GM19043 (cell line): ENCODE data around the gene SLC35E1.
A peak's percentile ranks its signal among the peaks of the same experiment; 100 is the strongest.
"Not testable (repeated sequence)": the region's sequence is repeated elsewhere in the genome, so short reads cannot be mapped to it uniquely, and the experiment has no call there.

ENCODE experiments used
- ATAC-seq: cut with Tn5 transposase; IDR thresholded peaks from one replicate; pipeline ENCODE4 v1.9.1; 2021; ENCODE audit warnings: low read depth; ENCODE audit not compliant: unreplicated experiment

The SLC35E1 gene

DNA sequence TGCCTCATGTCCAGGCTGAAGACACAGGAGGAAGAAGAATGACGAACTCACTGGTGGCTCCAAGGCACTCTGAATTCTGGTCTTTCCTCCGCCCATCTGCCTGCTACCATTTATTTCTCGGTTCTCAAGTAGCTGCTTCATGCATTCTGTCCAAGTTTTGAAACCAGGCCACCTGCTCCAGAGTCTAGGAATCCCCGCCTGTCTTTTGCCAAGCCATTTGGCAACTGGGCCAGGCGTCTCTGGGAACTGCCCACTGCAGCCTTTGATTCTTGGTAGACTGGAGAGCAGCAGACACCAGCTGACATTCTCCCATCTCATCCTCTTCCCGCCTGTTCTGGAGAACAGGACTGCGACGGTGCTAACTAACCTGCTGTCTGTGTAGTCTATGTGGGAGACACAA, 10.8 kb downstream of the SLC35E1 start:
- ATAC-seq, result no peak

GRCh38 chr19:16559780-16560276, 12.4 kb downstream of the SLC35E1 start:
- ATAC-seq, result no peak

DNA sequence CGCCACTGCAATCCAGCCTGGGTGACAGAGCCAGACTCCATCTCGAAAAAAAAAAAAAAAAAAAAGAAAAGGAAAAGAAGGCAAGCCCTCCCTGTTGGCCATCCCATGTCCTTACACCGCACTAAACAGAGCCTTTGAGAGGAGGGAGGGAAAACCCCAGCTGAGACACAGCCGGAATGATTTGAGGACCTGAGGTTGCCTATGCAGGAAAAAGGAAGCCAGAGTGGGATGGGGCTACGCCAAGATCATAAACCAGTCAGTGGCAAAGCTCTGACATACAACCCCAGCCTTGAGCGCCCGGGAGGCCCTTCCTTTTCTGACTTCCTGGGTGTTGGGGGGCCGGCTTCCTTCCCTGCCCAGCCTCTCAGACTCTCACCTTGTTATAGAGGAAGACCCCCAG, 17.4 kb downstream of the SLC35E1 start:
- no peak for ATAC-seq

DNA sequence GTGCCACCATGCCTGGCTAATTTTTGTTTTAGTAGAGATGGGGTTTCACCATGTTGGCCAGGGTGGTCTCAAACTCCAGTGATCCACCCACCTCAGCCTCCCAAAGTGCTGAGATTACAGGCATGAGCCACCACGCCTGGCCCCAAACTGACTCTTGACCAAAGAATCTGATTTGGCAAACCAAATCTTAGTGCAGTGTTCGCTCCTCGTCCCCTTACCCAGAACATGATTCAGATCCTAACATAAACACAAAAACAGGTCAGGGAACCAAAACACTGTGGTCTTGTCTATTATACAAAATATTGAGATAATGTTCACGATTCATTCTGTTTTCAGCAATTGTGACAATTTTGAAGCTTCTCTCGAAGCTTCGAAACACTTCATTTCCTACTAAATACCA, 20.3 kb downstream of the SLC35E1 start:
- ATAC-seq, result not testable (repeated sequence)

- ATAC-seq, result no peak
Observed at GRCh38 chr19:16548956-16549355, 23.3 kb downstream of the SLC35E1 start.

DNA sequence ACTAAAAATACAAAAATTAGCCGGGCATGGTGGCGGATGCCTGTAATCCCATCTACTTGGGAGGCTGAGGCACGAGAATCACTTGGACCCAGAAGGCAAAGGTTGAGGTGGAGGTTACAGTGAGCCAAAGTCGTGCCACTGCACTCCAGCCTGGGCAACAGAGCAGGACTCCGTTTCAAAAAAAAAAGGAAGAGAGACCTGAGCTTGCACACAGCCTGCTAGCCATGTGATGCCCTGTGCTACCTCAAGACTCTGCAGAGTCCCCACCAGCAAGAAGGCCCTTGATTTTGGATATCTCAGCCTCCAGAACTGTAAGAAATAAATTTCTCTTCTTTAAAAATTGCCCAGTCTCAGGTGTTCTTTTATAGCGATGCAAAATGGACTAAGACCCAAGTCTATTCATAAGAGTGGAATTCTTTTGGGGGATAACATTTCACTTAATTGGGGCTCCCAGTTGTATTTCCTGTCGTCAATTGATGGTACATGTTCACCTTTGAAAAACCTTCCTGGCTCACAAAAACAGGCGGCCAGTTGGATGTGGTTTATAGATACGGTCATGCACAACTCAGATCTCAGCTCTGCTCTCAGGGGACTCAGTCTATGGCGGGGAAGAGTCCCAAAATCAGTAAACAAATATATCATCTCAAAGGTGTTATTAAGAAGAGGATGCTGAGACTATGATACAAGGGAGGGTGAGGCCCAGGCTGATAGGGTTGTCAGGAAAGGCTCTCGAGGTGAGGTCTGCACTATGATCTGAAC, 27.6 kb downstream of the SLC35E1 start:
- ATAC-seq, result no peak

DNA sequence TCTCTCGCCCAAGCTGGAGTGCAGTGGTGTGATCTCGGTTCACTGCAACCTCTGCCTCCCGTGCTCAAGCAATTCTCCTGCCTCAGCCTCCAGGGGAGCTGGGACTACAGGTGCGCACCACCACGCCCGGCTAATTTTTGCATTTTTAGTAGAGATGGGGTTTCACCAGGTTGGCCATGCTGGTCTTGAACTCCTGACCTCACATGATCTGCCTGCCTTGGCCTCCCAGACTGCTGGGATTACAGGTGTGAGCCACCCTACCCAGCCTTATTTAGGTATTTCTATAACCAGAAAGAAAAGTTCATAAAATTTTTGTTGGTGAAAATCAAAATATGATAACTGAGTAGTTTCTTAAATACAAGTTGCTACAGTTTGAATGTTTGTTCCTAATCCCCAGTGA, 28.5 kb downstream of the SLC35E1 start:
- ATAC-seq, result not testable (repeated sequence)

- ATAC-seq, result no peak
Observed at GRCh38 chr19:16542910-16543472, 29.2 kb downstream of the SLC35E1 start.

DNA sequence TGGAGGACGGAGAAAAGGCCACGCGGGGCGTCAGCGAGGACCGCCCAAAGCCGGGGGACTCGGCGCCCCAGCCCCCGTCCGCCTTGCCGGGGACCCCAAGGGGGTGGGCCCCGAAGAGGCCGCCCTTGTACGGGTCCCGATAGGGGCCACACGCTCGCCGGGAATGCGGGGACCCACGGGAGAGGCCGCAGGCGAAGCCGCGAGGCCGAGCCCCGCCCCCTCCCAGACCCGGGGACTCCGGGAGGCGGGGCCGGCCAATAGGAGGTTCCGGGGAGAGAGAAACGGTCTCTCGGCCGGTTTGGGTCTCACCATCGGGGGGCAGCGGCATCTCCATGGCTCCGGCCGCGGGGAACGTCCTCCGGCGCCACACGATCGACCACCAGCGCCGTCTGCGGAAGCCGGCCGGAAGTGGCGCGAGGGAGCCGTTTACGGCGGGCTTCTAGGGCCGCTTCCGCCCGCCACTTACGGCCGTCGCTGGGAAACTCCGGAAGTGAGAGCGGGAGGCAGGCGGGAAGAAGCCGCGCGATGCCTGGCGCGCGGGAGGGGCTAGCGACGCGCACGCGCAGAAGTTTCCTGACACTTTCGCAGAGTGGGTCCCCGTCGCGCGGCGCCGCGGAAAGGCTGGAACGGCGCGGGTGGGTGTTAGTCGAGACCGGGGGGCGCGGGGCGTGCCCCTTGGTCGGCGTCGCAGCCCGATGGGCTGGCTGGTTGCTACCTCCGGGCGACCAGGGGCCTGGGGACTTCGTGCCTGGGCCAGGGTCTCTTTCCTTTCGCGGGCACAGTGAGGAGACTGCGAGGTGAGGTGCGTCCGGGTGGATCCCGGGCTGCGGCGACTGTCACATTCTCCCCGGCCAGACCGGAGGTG, 29.9 kb downstream of the SLC35E1 start, which contains the start of gene CHERP:
Gene CHERP, minus strand, starts transcription at position 393 of the 865 bp plus-strand sequence. Its CDS starts 59 bp downstream, at position 334.
- peak; percentile 87 for ATAC-seq

GRCh38 chr19:16541526-16542044, 30.6 kb downstream of the SLC35E1 start:
- no peak for ATAC-seq

- ATAC-seq, result no peak
Observed at GRCh38 chr19:16540948-16541347, 31.3 kb downstream of the SLC35E1 start.

GRCh38 chr19:16537111-16537510, 35.1 kb downstream of the SLC35E1 start:
- ATAC-seq, result no peak

GRCh38 chr19:16536130-16536529, 36.1 kb downstream of the SLC35E1 start:
- no peak for ATAC-seq

DNA sequence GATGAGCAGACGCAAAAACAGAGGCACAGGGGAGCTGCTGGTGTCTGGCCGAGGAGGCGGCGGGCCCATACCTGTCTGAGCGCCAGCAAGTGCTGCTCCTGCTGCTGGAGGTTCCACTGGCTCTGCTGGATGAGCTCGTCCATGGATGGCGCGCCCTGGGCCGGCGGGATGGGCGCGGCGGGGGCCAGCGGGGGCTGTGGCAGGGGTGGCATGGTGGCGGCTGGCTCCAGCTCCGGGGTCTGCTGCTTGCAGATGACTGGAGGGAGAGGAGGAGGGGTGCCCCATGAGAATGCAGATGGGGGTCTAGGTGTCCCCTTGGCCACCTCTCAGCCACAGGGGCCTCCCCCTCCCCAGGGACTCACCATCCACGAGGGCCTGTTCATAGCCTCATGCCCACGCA, 36.8 kb downstream of the SLC35E1 start:
- ATAC-seq, result no peak

GRCh38 chr19:16532440-16533234, 39.6 kb downstream of the SLC35E1 start:
- ATAC-seq, result no peak

DNA sequence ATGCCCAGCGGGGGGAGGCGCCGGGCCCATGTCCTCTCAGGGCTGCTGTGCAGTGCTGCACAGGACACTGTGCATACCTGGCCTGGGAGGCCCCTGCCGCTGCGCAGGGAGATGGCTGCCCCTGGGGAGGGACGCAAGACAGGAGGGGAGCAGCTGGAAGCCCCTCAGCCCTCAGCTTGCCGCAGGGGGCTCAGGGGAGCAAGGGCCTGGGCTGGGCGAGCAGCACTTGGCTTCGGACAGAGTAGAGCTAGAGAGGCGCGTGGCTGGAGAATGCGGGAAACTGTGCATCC, 40.9 kb downstream of the SLC35E1 start:
- ATAC-seq, result no peak

DNA sequence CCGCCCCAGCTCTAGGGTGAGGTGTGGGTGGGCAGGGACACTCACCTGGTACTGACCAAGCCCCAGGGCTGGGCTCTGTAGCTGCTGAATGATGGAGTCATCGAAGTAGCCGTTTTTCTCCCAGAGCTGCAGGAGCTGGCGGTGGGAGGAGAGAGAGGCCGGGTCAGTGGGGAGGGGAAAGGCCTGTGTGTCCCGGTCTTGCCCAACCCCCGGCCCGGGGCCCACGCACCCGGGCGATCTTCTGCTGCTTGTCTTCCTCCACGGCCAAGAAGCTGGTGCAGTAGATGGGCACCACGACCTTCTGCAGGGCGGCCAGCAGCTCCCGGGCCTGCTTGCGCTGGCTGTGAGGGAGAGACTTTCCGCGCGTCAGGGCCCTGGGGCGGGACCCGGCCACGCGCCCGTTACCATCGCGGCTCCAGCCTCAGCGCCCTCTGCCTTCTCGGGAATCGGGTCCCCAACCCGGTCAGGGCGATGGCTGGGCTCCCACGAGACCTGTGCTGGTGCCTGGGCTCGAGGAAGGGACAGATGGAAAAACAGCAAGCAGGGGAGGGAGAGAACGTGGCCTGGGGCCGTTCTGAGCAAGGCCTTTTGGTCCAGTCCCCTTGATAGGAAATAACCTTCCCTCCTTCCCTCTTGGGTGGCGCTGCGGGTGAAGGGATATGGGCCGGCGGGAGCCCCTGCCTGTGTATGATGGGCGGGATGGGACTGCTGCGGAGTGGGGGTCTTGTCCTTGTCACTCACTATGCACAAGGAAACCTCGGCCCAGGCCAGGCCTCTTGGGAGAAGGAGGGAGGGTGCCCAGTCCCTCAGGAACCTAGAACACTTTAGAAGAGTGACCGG, 41.5 kb downstream of the SLC35E1 start:
- ATAC-seq, result no peak

GRCh38 chr19:16529466-16530144, 42.6 kb downstream of the SLC35E1 start:
- no peak for ATAC-seq

DNA sequence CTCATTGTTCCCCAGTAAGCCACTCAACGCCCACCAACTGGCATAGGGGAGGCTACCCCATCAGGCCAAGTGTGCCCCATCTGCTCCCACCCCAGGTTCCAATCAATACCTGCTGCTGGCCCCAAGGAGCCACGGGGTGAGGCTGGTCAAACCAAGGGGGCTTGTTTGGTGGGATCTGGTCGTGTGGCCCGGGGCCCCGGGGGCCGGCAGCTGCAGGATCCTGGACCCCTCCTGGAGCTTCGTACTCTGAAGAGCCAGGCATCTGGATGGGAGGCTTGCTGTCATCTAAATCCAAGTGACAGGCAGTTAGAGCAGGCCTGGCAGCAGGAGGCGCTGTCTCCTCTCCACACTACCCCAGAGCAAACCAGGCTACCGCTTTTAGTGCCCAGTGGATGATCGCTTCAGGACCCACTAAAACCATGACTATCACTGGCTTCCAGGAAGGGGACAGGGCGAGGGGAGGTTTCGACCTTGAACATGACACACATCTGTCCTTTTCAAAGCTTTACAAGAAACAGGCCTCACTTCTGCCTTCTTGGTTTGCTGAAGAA, 44.2 kb downstream of the SLC35E1 start:
- no peak for ATAC-seq
